Choroid plexus epithelial cell (primary cell): ENCODE results near the gene HOXA9.

Experiments
- DNase-seq: peaks from one replicate; pipeline ENCODE4 v3.0.0-alpha.2; 2010; ENCODE audit warnings: low read depth
- H3K4me3 ChIP-seq: 2 replicates; pipeline ENCODE4 v1.5.1; 2011; ENCODE audit warnings: low read depth, mild to moderate bottlenecking, control low read depth, low read length, moderate library complexity
- TF ChIP-seq, protein P1 (sequence below): conservative IDR thresholded peaks from 2 replicates; pipeline ENCODE4 v1.5.1; 2011; ENCODE audit warnings: low read depth, mild to moderate bottlenecking, control low read depth, inconsistent platforms, low read length, moderate library complexity

The HOXA9 gene

DNA sequence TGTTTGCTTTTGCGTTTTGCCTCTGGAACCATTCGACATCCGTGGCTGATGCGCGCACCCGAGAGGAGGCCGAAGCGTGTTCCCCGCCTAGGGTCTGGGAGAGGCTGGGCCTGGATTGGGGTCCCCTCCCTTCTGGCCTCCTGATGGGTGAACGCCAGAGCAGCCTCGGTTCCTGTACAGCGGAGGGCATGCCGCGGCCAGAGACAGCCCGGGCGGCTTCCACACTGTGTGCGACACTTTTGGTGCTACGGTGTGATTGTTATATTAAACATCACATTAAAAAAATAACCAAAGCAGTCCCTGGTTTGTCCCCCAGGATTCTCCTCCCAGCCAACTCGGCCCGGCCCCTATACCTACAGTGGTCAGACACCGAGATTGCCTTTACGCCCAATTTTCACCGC lies 5.2 kb downstream of the HOXA9 start:
- no peak for DNase-seq
- no peak overlapping the region for H3K4me3 ChIP-seq
- TF ChIP-seq, protein P1, sequence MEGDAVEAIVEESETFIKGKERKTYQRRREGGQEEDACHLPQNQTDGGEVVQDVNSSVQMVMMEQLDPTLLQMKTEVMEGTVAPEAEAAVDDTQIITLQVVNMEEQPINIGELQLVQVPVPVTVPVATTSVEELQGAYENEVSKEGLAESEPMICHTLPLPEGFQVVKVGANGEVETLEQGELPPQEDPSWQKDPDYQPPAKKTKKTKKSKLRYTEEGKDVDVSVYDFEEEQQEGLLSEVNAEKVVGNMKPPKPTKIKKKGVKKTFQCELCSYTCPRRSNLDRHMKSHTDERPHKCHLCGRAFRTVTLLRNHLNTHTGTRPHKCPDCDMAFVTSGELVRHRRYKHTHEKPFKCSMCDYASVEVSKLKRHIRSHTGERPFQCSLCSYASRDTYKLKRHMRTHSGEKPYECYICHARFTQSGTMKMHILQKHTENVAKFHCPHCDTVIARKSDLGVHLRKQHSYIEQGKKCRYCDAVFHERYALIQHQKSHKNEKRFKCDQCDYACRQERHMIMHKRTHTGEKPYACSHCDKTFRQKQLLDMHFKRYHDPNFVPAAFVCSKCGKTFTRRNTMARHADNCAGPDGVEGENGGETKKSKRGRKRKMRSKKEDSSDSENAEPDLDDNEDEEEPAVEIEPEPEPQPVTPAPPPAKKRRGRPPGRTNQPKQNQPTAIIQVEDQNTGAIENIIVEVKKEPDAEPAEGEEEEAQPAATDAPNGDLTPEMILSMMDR = no peak

DNA sequence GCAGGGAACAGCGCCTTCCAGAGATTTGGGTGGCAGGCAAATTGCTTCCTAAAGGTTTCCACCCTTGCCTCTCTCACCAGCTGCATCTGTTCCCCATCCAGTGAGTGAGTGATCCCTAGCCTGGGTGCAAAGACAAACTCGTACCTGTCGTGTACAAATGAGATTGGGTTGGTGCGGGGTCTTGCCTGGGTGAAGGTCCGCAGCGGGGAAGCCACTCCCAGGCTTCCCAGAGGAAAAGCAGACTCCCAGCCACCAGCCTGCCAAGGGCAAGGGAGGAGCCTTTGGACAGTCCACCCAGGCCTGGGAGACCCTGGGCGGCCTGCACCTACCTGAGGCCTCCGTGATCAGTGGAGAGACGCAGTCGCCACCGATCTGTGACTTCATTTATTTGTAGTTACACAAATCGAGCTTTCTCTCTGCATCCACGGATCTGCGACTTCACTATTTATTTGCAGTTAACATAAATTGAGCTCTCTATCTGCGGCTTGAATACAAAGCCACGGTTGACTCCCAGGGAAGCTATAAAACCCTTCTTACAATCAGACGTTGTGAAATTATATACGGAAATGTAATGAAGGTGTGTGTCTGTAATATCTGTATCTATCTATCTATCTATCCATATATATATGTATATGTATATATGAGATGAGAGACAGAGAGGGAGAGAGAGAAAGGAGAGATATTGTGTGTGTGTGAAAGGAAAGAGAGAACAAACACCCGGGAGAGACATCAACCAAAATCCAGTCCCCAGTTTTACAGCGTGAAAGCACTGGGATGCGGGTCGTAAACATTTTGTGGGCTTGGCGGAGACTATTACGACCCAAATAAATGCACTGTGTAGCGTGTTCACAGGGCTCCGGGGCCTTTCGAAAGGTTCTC lies 5.8 kb downstream of the HOXA9 start:
- TF ChIP-seq, protein P1 = no peak
- DNase-seq = no peak
- no peak overlapping the region for H3K4me3 ChIP-seq

DNA sequence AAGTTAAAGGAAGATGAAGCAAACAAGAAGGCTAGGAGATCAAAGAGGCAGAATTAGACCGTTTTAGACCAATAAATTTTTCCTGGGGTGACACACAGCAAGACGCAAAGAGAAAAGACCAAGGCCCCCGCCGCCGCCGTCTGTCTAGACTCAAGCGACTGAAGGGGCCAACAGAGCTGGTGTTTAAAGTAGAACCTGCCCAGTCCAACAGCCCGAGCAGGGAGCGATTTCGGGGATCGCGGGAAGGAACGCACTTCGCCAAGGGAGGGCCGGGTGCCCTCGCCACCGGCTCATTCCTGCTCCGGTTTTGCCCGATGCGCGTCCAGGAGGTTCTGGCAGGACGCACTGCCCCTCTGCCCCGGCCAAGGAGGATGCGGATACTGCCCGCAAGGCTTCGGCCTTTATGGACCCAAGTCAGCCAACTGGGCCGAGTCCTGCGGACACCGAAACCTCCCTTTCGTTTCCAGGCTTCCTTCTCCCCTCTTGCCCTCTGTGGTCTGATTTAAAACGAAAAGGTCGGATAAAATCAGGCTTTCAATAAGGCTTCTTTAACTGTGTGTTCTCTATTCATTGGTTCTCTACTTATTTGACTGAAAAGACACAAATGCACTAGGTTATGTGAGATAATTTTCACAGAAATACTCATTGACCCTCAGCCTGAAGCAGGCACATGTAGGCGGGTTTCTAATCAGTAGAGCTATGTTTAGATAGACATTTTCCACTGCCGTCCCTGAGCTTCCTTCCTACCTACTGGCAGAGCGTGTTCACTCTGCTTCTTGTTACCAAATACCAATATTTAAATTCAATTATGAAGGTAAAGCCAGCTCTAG lies 6.7 kb downstream of the HOXA9 start:
- TF ChIP-seq, protein P1 = no peak
- no peak overlapping the region for H3K4me3 ChIP-seq

DNA sequence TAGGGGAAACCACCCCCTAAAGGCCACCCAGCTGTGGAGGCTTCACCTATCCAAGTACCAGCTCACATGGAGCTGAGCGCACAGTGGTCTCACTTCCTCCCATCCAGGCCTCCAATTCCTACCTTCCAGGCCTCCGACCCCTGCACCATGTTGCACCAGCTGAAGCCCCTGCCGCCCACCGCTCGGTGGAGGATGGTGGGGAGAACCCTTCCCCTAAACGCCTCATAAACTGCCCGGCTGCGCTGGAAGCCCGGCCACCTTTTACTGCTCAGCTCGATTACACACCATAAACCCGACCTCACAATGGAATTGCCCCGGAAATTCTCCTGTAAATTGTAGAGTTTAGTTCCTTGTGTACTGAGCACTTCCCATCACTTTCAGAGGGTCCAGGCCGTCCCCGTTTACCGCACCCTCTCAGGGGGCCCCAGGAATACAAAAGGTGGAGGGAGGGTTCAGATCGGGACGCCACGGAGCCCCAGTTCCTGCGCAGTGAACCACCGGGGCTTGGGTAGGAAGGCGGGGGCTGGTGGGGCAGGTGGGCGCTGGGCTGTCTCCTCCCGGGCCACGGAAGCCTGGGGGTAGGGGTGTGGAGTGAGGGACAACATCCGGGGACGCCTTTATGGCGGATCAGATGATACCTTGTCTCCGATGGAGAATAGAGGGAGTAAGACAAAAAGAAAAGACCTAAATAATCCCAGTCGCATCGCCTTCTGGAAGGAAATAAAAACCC lies 7.5 kb downstream of the HOXA9 start:
- DNase-seq = no peak
- no peak overlapping the region for H3K4me3 ChIP-seq
- TF ChIP-seq, protein P1 = no peak

More for the DNA sequence above, 6.7 kb downstream of the HOXA9 start:
- DNase-seq = no peak

DNA sequence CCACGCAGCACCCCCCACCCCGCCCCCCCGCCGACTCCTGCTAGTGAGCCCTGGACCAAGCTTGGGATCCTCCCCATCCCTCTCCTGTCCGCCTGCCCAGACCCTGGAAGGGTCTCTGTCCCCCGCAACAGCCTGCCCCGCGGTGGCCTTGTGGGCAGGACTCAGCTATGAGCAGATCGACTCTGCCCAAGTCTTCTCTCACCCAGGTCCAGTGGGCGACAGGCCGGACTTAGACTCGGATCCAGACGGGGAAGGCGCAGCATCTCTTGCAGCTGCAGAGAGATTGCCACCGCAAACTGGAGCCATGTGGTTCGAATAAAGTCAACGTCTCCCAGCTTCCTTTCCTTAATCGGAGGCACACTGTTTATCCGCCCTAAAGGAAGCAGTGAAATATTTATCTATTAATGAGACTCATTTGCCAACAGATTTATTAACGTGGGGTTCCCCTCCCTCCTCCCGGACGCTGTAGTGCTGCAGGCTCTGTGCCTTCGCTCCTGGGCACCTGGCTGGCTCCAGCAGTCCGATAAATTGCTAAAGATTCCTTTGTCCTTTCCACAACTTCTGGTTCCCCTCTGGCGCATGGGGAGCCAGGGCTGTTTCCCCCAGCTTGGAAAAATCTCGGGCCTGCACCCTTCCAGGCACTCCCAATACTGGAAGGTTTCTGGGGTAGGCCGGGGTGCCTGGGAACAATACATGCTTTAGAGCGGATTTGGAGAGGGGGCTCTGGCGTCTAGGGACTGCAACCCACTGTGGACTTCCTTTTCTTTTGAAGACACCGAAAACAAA lies 8.2 kb downstream of the HOXA9 start:
- no peak for DNase-seq
- TF ChIP-seq, protein P1 = no peak
- H3K4me3 ChIP-seq = no peak overlapping the region

DNA sequence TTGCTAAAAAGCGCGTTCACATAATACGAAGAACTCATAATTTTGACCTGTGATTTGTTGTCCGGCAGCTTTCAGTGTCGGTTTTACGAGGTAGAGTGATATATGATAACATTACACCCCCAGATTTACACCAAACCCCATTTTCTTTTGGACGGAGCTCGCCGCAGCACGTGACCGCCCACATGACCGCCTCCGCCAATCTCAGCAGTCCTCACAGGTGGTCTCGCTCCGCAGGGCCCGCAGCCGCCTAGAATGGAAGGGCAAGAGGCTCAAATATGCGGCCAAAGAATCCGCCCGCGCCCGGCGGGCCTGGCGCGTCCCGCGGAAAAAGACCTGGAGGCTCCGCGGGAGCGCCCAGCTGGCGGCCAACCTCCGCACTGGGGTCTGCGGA lies 8.8 kb downstream of the HOXA9 start, which contains the start of gene HOXA7:
Gene HOXA7 (minus strand): TSS at position 168 of the 391 bp plus-strand sequence. CDS start 130 bp downstream, at position 38.
- TF ChIP-seq, protein P1 = no peak
- DNase-seq = no peak
- H3K4me3 ChIP-seq = no peak within 1 kb of the TSS
